GM18870 (cell line): ENCODE measurements around the gene COL18A1.
"Not testable (repeated sequence)": the region's sequence is repeated elsewhere in the genome, so short reads cannot be mapped to it uniquely, and the experiment has no call there.

Experiments
- ATAC-seq: cut with Tn5 transposase; IDR thresholded peaks from one replicate; pipeline ENCODE4 v1.9.1; 2021; ENCODE audit warnings: moderate library complexity; ENCODE audit not compliant: unreplicated experiment

Gene COL18A1

GRCh38 chr21:45491056-45491455 is 86.1 kb downstream of the COL18A1 start:
- ATAC-seq: no peak

- ATAC-seq: no peak
Observed at GRCh38 chr21:45491623-45492022, 86.7 kb downstream of the COL18A1 start.

- ATAC-seq: no peak
Observed at GRCh38 chr21:45492765-45493164, 87.8 kb downstream of the COL18A1 start.

GRCh38 chr21:45493401-45494001 is 88.5 kb downstream of the COL18A1 start:
- ATAC-seq: no peak

GRCh38 chr21:45494135-45494850 is 89.3 kb downstream of the COL18A1 start:
- no peak for ATAC-seq

- ATAC-seq: no peak
Observed at GRCh38 chr21:45494851-45495680, 90.1 kb downstream of the COL18A1 start.

GRCh38 chr21:45496151-45496967 is 91.4 kb downstream of the COL18A1 start:
- ATAC-seq: no peak

GRCh38 chr21:45496968-45497845 is 92.2 kb downstream of the COL18A1 start:
- no peak for ATAC-seq

- no peak for ATAC-seq
Observed at GRCh38 chr21:45497846-45498645, 93.1 kb downstream of the COL18A1 start.

- ATAC-seq: no peak
Observed at GRCh38 chr21:45498646-45499000, 93.7 kb downstream of the COL18A1 start.

GRCh38 chr21:45499201-45499750 is 94.3 kb downstream of the COL18A1 start:
- no peak for ATAC-seq

GRCh38 chr21:45499970-45500577 is 95.1 kb downstream of the COL18A1 start:
- no peak for ATAC-seq

GRCh38 chr21:45501081-45502005 is 96.4 kb downstream of the COL18A1 start:
- ATAC-seq: not testable (repeated sequence)

GRCh38 chr21:45502006-45502345 is 97.0 kb downstream of the COL18A1 start:
- no peak for ATAC-seq

- ATAC-seq: no peak
Observed at GRCh38 chr21:45502600-45502999, 97.6 kb downstream of the COL18A1 start.

- not testable (repeated sequence) for ATAC-seq
Observed at GRCh38 chr21:45503226-45503625, 98.3 kb downstream of the COL18A1 start.

- no peak for ATAC-seq
Observed at GRCh38 chr21:45504021-45504515, 99.1 kb downstream of the COL18A1 start.
